Large intestine (tissue), 3 donors: ENCODE data around the gene CBARP. TPM values are rescaled to one million over a fixed set of nuclear protein-coding genes. Genes with fewer than 3 reads are reported as not detected.
"Not testable (repeated sequence)": the region's sequence is repeated elsewhere in the genome, so short reads cannot be mapped to it uniquely, and the experiment has no call there.

Experiments
- DNase-seq, 2 donors: peaks; one replicate each; pipeline versions ENCODE4 v3.0.0 to v3.0.0-alpha.2; 2013
- H3K27ac ChIP-seq: one replicate; pipeline ENCODE4 v1.5.1; 2013; ENCODE audit warnings: low read length
- H3K27me3 ChIP-seq: 2 replicates; pipeline ENCODE4 v1.6.1; 2013; ENCODE audit warnings: low read length; ENCODE audit not compliant: control insufficient read depth, insufficient read depth
- H3K36me3 ChIP-seq: 2 replicates; pipeline ENCODE4 v1.6.1; 2013; ENCODE audit warnings: low read length; ENCODE audit not compliant: control insufficient read depth, insufficient read depth
- H3K4me1 ChIP-seq: one replicate; pipeline ENCODE4 v1.6.1; 2013; ENCODE audit warnings: low read length; ENCODE audit not compliant: control insufficient read depth, insufficient read depth
- H3K4me3 ChIP-seq: one replicate; pipeline ENCODE4 v1.5.1; 2013; ENCODE audit warnings: low read length
- H3K9me3 ChIP-seq: one replicate; pipeline ENCODE4 v1.6.1; 2013; ENCODE audit warnings: mild to moderate bottlenecking, low read depth, low read length, moderate library complexity; ENCODE audit not compliant: control insufficient read depth
- WGBS: methylation state at CpG from one replicate; pipeline ENCODE4 v1.1.5; 2013; ENCODE audit warnings: low lambda C conversion rate; ENCODE audit not compliant: insufficient coverage; 5-methylcytosine and 5-hydroxymethylcytosine counted together
- polyA plus RNA-seq: library from polyadenylated mRNA; unstranded; fragments of 120-200 nt; gene quantifications from one replicate; pipeline ENCODE4 v1.2.1, GENCODE V29; 2013

The CBARP gene
- polyA plus RNA-seq, 1 donor, result 2.0 TPM

DNA sequence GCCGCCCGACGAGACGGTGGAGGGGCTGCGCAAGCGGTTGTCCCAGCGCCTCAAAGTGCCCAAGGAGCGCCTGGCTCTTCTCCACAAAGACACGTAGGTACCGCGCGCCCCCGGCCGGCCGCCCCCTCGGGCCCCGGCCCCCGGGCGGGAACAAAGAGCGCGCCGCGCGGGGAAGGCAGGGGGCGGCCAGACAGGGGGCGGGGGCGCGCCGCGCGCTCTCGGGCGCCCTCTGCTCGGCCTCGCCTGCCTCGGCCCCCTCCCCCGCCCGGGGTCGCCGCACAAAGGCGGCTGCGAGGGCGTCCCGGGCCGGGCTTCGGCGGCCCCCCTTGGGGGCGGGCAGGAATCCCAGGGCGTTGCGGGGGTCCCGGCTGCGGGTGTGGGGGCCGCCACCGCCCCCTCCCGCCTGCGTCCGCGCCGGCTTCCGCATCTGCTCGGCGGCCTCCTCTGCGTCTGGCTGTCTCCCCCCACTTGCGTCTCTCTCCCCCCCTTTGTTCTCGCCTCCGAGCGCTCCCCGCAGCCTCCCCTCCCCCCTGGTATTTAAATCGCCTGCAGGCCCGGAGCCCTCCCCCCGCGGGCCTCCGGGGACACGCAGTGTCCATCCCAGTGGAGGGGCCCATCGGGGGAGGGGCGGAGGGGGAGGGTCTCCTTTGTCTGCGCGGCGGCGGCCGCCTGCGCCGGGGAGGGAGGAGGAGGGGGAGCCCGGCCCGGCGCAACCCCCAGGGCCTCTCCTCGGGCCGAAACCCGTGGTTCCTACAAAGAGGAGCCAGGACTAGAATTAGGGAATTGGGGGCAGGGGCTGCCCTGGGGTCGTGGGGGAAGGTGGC, 12.8 kb upstream of the CBARP start:
- Histone ChIP-seq H3K4me1 (peaks cover 41% of the 10 kb centered on the region), H3K36me3 (peaks cover 33% of the 10 kb centered on the region), H3K4me3 (peak overlapping the region; percentile 86)

DNA sequence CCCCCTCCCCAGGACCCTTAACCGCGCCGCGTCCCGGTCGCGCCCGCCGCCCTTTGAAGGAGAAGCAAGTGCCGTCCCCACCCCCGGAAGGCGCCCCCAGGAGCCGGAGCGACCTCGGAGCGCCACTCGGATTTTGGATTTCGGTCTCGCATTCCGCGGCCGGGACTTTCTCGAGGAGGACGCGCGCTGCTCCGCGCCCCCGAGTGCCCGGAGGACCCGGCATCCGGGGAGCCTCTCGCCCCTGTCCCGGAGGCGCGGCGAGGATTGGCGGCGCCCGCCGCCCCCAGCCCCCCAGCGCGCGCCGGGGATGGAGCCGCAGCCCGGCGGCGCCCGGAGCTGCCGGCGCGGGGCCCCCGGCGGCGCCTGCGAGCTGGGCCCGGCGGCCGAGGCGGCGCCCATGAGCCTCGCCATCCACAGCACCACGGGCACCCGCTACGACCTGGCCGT, 12.2 kb upstream of the CBARP start:
- peaks cover 41% of the 10 kb centered on the region for H3K4me1 ChIP-seq
- H3K4me3 ChIP-seq, result peak overlapping the region; percentile 86
- H3K36me3 ChIP-seq, result peaks cover 27% of the 10 kb centered on the region
- no CpG with 5 or more reads among the region's 67 CpGs for WGBS
- peaks cover 2% of the 10 kb centered on the region for H3K9me3 ChIP-seq
- DNase-seq, result no peak
- no peaks in the 10 kb centered on the region for H3K27me3 ChIP-seq
- H3K27ac ChIP-seq, result peak overlapping the region; percentile 87

More for the DNA sequence above, 12.8 kb upstream of the CBARP start:
- peak in 1 of 2 donors; percentile 70 for DNase-seq
- no peaks in the 10 kb centered on the region for H3K27me3 ChIP-seq
- H3K27ac ChIP-seq, result peak overlapping the region; percentile 99
- H3K9me3 ChIP-seq, result peaks cover 8% of the 10 kb centered on the region
- WGBS, result no CpG with 5 or more reads among the region's 90 CpGs

- Histone ChIP-seq H3K9me3 (no peaks in the 10 kb centered on the region), H3K4me3 (peak overlapping the region; percentile 86), H3K36me3 (peaks cover 21% of the 10 kb centered on the region), H3K27me3 (no peaks in the 10 kb centered on the region), H3K27ac (peak overlapping the region; percentile 100), H3K4me1 (peaks cover 41% of the 10 kb centered on the region)
- no CpG with 5 or more reads among the region's 102 CpGs for WGBS
- DNase-seq, result peak; percentile 97 to 98
Measured at GRCh38 chr19:1249298-1249989, 11.6 kb upstream of the CBARP start.

DNA sequence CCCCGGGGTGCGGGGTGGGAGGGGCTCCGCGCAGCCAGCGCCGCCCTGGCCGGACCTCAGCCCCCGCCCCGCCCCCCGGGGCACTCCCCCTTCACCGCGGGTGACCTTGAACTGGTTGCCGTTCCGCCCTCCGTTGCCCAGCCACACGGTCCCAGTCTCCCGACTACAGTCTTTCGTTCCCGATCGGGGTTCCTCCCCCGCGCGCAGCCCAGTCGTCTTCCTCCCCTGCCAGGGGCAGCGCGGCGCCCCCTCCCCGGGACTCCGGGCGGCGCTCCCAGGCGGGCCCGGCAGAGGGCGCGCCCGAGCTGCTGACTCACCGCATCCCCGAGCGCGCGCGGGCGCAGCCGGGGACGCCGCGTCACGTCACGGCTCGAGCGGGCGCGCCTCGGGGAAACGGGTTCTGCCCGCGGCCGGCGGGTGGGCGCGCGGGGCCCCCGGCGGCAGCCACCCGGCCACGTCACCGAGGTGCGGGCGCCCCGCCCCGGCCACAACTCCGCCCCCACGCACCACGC, 11.0 kb upstream of the CBARP start:
- peak overlapping the region; percentile 85 for H3K4me3 ChIP-seq
- DNase-seq, result peak in 1 of 2 donors; percentile 61
- whole genome bisulfite sequencing, result no CpG with 5 or more reads among the region's 74 CpGs
- no peaks in the 10 kb centered on the region for H3K9me3 ChIP-seq
- H3K4me1 ChIP-seq, result peaks cover 43% of the 10 kb centered on the region
- H3K27me3 ChIP-seq, result no peaks in the 10 kb centered on the region
- peaks cover 19% of the 10 kb centered on the region for H3K36me3 ChIP-seq
- H3K27ac ChIP-seq, result peak overlapping the region; percentile 100

GRCh38 chr19:1248139-1248785, 10.5 kb upstream of the CBARP start, which contains the start of gene MIDN:
TSS of gene MIDN (plus strand) at chr19:1248583. CDS start at chr19:1250297, 1,714 bp downstream.
- H3K9me3 ChIP-seq, result no peaks in the 10 kb centered on the region
- WGBS, result no CpG with 5 or more reads among the region's 60 CpGs
- peak within 1 kb of the TSS; percentile 85 for H3K4me3 ChIP-seq
- peak; percentile 77 to 91 for DNase-seq
- peak within 1 kb of the TSS; percentile 100 for H3K27ac ChIP-seq
- H3K36me3 ChIP-seq, result peaks cover 16% of the 10 kb centered on the region
- H3K4me1 ChIP-seq, result peaks cover 41% of the 10 kb centered on the region
- no peaks in the 10 kb centered on the region for H3K27me3 ChIP-seq

- H3K36me3 ChIP-seq, result peaks cover 16% of the 10 kb centered on the region
- peaks cover 45% of the 10 kb centered on the region for H3K4me1 ChIP-seq
- no peaks in the 10 kb centered on the region for H3K9me3 ChIP-seq
- no peaks in the 10 kb centered on the region for H3K27me3 ChIP-seq
- H3K27ac ChIP-seq, result peak overlapping the region; percentile 100
- DNase-seq, result no peak
- peak overlapping the region; percentile 85 for H3K4me3 ChIP-seq
- WGBS, result no CpG with 5 or more reads among the region's 8 CpGs
Measured at GRCh38 chr19:1247748-1248138, 9.9 kb upstream of the CBARP start.

- not testable (repeated sequence) for H3K27me3 ChIP-seq, H3K9me3 ChIP-seq, H3K36me3 ChIP-seq, H3K4me3 ChIP-seq
- DNase-seq, result peak; percentile 60 to 91
- peak overlapping the region; percentile 98 for H3K27ac ChIP-seq
- peaks cover 52% of the 10 kb centered on the region for H3K4me1 ChIP-seq
- WGBS, result no CpG with 5 or more reads among the region's 27 CpGs
Measured at GRCh38 chr19:1246265-1247087, 8.7 kb upstream of the CBARP start.

DNA sequence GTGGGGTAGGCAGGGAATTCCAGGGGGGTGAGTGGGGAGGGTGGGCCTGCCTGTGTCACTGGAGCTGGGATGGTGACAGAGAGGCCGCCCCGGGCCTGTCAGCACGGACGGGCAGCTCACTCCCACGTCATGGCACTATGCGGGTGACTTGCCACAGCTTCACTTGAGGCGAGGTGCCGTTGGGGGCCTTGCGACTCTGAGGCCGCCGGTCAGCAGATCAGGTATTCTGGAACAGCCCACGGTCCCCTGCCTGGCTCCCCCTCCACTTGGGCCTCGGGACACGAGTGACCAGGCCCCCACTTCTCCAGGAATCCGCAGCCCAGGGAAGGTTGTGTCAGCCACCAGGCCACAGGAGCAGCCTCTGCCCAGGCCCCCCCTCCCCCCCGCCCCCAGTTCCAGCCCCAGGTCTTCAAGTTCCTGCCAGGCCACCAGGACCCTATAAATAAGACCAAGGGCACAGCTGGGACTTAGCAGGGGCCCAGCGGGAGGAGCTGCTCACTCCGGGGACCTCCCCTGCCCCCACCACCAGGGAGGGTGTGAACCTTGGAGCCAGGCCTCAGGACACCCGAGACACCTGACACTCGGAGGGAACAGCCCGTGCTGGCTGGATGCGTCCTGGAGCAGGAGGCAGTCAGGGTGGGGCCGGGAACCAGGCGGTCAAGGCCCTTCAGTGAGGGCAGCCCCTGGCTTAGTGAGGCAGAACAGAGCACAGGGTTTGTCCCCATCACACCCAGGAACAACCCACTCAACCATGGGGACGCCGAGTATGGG, 7.9 kb upstream of the CBARP start:
- H3K27ac ChIP-seq, result peak overlapping the region; percentile 98
- H3K36me3 ChIP-seq, result peaks cover 4% of the 10 kb centered on the region
- DNase-seq, result peak; percentile 90 to 96
- H3K4me1 ChIP-seq, result peaks cover 59% of the 10 kb centered on the region
- no peaks in the 10 kb centered on the region for H3K27me3 ChIP-seq
- H3K4me3 ChIP-seq, result peak overlapping the region; percentile 31
- WGBS, result no CpG with 5 or more reads among the region's 26 CpGs
- H3K9me3 ChIP-seq, result no peaks in the 10 kb centered on the region
